BJ (cell line): ENCODE measurements around the gene ZNF414. TPM values are rescaled to one million over a fixed set of nuclear protein-coding genes. Genes with fewer than 3 reads are reported as not detected.

Experiments
- CTCF ChIA-PET: fragments of 350-600 bp; formaldehyde crosslinking; extraction: SDS; loops from one replicate; lab custom pipeline; 2021; ENCODE audit warnings: antibody characterized with exemption, inconsistent platforms; lab: Yijun Ruan, JAX
- POLR2A ChIA-PET: fragments of 300-600 bp; sonication (Branson Sonifier 250); formaldehyde crosslinking; extraction: SDS; loops from one replicate; lab custom pipeline; 2021; ENCODE audit warnings: antibody characterized with exemption; lab: Charles Lee
- DNase-seq: peaks from one replicate; pipeline ENCODE4 v3.0.0-alpha.2; 2011; ENCODE audit warnings: low read depth
- H3K27me3 ChIP-seq: 2 replicates; pipeline ENCODE4 v1.6.0; 2011; ENCODE audit warnings: low read length; ENCODE audit not compliant: control insufficient read depth, insufficient read depth
- H3K36me3 ChIP-seq: 2 replicates; pipeline ENCODE4 v1.5.1; 2011; ENCODE audit warnings: low read length; ENCODE audit not compliant: control insufficient read depth, insufficient read depth
- H3K4me3 ChIP-seq: 2 replicates; pipeline ENCODE4 v1.5.1; 2011; ENCODE audit warnings: low read depth, mild to moderate bottlenecking, control low read depth, low read length
- CTCF ChIP-seq: IDR thresholded peaks from 2 replicates; pipeline ENCODE4 v1.5.1; 2011; ENCODE audit warnings: low read depth, mild to moderate bottlenecking, control low read depth, inconsistent platforms, low read length, moderate library complexity; ENCODE audit not compliant: insufficient read depth
- polyA plus RNA-seq: library from polyadenylated mRNA; depleted of rRNA; stranded (reverse); fragments of >200 nt; gene quantifications from 2 replicates; pipeline ENCODE4 v1.2.3, GENCODE V29; 2011

ZNF414 gene
- polyA plus RNA-seq, 1 experiment: 5.7 TPM

- H3K4me3 ChIP-seq: no peak overlapping the region
- no peaks in the 10 kb centered on the region for H3K27me3 ChIP-seq
- POLR2A ChIA-PET: interaction anchor here (0.5 to 0.6 kb wide), 2 partner anchors 22 to 93 kb away, joined by 3 read pairs; no protein-coding TSS in a partner anchor
- TF ChIP-seq CTCF: no peak
- DNase-seq: no peak
- CTCF ChIA-PET: no interaction called here
- H3K36me3 ChIP-seq: no peaks in the 10 kb centered on the region
These were observed 23.1 kb upstream of the ZNF414 start for GRCh38 chr19:8537099-8537498.

GRCh38 chr19:8536282-8536681, 22.3 kb upstream of the ZNF414 start:
- ChIA-PET POLR2A (no interaction called here), CTCF (no interaction called here)
- no peak for TF ChIP-seq CTCF
- DNase-seq: no peak
- Histone ChIP-seq H3K4me3 (no peak overlapping the region), H3K36me3 (no peaks in the 10 kb centered on the region), H3K27me3 (no peaks in the 10 kb centered on the region)

GRCh38 chr19:8532225-8532624, 18.3 kb upstream of the ZNF414 start:
- ChIA-PET POLR2A (no interaction called here), CTCF (interaction anchor here (1.0 kb wide), 2 partner anchors 18 to 48 kb away, joined by 3 read pairs; partner anchors contain the start of gene ZNF414)
- Histone ChIP-seq H3K36me3 (0 out of 2 replicates have a peak, but pooled peaks cover 2% of the 10 kb centered on the region), H3K27me3 (no peaks in the 10 kb centered on the region), H3K4me3 (no peak overlapping the region)
- DNase-seq: no peak
- no peak for TF ChIP-seq CTCF

GRCh38 chr19:8531470-8531869, 17.5 kb upstream of the ZNF414 start:
- no peak overlapping the region for H3K4me3 ChIP-seq
- no peak for DNase-seq

GRCh38 chr19:8530061-8530679, 16.2 kb upstream of the ZNF414 start:
- Histone ChIP-seq H3K36me3 (0 out of 2 replicates have a peak, but pooled peaks cover 2% of the 10 kb centered on the region), H3K4me3 (no peak overlapping the region), H3K27me3 (no peaks in the 10 kb centered on the region)
- no peak for DNase-seq
- no peak for TF ChIP-seq CTCF
- ChIA-PET CTCF (no interaction called here), POLR2A (no interaction called here)

More at GRCh38 chr19:8531470-8531869, 17.5 kb upstream of the ZNF414 start:
- ChIA-PET CTCF (interaction anchor here (1.2 kb wide), 1 partner anchor 47 kb away, joined by 7 read pairs; no protein-coding TSS in a partner anchor), POLR2A (interaction anchor here (0.6 kb wide), 1 partner anchor 87 kb away, joined by 5 read pairs; no protein-coding TSS in a partner anchor)
- Histone ChIP-seq H3K36me3 (0 out of 2 replicates have a peak, but pooled peaks cover 2% of the 10 kb centered on the region), H3K27me3 (no peaks in the 10 kb centered on the region)
- no peak for TF ChIP-seq CTCF
